Stimulated activated CD8-positive, alpha-beta memory T cell treated with anti-CD3 and anti-CD28 coated beads, Interleukin-7, amount 100 ng/mL, for 4 hours (primary cell): Measurements from ENCODE around the gene MYH14.
A peak's percentile ranks its signal among the peaks of the same experiment; 100 is the strongest.
"Not testable (repeated sequence)": the region's sequence is repeated elsewhere in the genome, so short reads cannot be mapped to it uniquely, and the experiment has no call there.

Experiments
- DNase-seq, 2 donors: peaks; one replicate each; pipeline ENCODE4 v3.0.0-alpha.2; 2020; ENCODE audit warnings: low read depth in 2 of 2

The MYH14 gene

DNA sequence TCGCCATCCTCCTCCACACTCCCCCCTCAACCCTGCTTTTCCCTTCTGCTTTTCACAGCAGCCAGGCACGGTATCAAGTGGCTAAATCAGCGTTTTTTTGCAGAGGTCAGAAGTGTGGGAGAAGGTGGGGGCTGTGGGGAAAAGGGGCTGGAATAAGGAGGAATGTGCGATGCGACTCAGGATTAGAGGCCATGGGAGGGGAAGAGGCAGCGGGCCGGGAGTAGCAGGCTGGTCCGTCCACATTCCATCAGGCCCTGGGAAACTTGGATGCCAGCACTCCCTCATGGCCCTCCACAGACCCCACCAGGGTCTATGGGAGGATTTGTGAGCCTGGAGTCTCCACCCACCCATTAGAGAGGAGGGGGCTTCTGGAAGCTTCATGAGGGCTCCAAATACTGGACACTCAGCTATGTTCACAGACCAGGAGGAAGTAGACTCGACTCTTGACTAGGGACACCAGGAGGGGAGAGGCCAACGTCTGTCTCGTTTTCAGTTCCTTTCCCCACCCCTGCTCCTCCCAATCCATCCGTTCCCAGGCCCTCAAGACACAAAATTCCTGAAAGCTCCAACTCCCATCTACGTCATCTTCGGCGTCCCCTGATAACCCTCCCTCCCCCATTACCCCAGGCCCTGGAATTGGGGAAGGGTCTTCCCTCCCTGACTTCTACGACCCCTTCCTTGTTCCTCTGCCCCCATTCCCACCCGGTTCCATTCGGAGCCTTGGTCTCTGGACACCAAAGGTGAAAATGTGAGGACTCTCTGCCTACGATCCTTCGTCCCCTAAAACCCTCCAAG lies 129.0 kb downstream of the MYH14 start:
- DNase-seq = no peak

DNA sequence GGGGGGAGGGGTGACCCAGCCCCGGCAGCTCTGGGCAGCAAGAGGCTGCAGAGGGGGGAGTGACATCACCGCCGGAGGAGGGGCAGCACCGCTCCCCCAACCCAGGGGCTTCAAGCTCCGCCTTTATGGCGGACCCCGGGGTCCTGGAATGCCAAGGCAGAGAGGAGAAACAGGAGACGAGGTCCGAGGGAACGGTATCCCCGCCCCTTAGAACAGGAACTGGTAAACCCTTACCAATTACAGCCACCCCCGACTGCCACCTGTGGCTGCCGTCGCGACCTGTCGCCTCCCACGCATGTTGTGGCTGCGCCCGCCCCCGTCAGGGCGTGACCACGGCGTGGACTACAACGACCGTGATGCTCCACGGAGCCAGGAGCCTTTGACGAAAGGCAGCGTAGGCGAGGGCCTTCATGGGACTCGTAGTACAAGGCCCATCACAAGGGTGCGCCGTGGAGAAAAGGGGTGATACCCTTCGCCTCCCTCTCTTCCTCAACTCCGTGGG lies 129.9 kb downstream of the MYH14 start:
- peak; percentile 83 to 95 for DNase-seq

DNA sequence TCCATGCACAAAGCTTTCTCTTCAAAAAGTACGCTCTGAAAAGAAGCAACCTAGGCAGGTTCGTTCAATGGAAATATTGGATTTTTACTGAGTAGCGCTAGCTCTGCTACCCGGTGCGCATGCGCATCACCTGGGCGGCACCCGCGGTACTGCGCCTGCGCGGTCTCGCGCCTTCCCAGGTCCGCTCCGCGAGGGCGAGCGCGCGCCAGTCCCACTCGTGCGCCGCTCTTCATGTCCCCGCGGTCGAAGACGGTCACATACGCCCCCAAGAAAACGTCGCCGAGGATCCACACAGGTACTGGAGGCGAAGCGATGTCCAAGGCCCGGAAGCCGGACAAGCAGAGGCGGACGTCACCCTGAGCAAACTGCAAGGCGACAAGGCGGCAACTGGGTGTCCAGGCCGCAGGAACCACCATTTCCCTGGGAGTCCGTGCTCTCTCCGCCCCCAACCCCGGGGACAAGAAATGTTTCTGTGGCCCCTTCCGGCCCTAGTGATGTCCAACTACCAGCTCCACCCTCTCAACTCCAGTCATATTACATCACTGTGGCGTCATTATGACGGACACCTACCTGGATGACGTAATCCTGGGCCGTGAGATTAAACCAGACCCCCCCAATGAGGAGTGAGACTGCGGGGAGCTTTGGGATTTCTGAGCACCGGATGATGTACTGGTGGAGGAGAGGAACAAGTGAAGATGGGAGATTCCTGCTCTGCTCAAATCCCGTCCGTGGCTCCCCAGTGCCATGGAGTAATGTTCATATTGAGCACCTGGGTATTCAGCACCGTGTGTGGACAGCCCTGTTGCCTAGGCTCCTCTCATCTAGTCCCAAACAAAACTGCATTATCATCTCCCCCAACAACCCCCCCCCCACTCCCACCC lies 130.6 kb downstream of the MYH14 start:
- DNase-seq = peak in 1 of 2 donors; percentile 76

DNA sequence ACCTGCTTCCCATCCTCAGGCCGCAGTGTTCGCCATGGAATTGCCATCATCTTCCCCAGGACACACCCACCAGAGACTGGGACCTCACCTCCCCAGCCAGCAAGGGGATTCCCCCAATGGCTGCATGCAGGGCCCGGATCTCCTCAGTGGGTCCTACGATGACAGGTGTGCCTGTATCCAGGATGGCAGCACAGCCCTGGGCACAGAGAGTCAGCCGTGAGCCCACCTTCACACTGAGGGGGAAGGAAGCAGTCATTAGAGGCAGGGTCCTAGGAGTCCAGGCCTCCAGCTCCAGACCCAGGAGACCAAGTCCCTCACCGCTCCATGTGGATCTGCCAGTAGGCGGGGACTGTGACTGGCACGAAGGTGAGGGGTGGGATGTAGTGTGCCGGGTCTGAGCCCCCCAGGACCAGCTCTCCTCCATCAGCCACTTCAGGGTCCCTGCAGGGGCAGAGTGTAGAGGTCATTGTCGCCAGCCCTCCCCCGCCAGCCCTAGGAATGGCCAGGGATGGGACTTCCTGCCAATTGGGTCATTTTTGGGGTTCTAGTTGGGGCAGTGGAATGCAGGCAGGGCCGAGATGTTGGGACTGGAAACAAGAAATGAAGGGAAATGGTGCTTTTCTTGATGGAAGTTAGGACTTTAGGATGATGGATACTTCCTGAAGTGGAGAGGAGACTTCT lies 131.5 kb downstream of the MYH14 start:
- no peak for DNase-seq

DNA sequence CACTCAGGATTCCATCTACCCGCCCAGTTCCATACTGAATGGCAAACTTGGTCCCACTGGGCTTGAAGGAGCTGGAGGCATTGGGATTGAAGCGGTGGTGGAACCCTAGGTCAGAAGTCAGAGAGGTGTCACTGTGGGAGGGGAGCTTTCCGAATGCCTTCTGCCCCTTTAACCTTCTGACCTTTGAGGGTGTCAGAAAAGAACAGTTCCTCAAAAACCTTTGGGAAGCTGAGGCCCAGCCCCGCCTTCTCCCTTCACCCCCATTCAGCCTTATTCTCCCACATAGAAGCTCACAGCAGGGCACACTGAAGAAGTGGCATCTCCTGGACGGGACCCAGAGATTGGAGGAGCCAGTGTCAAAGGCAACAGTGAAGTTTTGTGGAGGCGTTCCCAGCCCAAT lies 133.6 kb downstream of the MYH14 start:
- not testable (repeated sequence) for DNase-seq

DNA sequence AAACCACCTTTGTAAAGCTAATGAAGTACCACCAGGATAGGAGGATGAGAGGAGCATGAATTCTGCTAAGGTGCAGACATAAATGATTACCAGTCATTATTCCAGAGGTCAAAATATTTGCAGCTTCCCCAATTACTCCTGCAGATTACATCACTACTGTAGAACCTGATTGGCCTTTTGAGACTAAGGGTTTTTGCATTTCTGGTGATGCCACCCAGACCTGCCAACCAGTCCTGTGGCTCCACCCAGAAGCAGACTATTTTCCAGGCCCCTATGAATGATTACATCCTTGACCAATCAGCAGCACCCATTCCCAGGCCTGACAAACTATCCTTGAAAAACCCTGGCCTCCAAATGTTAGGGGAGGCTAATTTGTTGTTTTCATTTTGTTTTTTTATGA lies 136.9 kb downstream of the MYH14 start:
- no peak for DNase-seq

DNA sequence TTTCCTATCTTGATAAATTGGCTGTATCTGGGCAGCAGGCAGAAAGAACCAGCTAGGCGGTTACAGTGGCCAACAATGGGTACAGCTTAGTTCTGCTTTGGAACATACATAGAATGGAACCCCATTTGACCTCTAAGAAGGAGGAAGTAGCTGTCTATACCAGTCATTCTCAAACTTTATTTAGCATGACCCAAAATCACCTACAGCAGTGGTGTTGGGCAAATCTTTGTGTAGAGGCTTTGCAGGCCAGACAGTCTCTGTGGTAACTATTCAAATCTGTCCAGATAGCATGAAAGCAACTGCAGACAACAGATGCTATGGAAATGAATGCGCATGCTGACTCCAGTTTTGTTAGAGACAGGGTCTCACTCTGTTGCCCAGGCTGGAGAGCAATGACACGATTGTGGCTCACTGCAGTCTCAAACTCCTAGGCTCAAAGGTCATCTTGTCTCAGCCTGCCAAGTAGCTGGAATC lies 137.7 kb downstream of the MYH14 start:
- no peak for DNase-seq

DNA sequence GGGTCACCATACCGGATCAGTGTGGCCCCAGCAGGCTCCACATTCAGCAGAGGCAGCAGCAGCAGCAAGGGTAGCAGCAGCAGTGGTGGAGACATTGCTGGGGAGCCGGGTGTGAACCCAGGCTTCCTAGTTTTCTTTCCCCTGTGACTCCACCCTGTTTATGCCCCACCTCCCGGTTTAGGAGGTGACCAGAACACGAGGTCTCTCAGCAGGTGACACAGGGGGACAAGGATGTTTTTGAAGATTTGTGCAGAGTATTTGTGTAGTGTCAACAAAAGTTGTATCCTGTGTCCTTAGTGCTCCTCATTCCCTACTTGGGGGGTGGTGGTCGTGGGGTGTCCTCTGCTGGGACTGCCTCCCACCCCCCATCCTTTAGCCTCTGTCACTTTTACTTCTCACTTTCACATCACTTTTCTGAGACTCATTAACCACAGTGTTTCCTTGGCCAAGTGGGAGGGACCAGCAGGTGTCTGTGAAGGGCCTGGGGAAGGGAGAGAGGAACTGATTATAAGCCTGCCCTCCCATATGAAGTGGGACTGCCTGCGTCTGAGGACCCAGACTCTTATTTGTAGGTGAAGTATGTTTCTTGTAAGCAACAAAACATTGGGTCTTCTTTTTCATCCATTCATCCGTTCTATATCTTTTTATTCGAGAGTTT lies 141.4 kb downstream of the MYH14 start:
- no peak for DNase-seq

DNA sequence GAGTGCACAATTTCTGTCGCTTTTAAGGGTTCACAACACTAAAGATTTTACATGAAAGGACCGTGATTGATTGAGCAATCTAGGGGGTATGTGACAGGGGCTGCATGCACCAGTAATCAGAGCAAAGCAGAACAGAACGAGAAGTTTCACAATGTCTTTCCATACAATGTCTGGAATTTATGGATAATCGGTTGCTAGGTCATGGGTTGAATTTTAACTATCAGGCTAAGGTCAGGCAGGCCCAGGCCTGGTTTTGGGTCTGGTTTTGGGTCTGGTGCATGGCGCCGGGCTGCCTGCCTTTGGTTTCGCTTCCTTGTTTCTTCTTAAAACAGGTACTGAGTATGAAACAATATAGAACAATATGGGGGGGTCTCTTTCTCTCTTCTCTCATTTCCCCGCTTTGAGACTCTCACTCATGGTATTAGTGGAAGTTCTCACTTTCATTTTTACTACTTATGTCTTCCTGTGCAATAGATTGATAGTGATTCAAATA lies 143.7 kb downstream of the MYH14 start:
- DNase-seq = not testable (repeated sequence)

DNA sequence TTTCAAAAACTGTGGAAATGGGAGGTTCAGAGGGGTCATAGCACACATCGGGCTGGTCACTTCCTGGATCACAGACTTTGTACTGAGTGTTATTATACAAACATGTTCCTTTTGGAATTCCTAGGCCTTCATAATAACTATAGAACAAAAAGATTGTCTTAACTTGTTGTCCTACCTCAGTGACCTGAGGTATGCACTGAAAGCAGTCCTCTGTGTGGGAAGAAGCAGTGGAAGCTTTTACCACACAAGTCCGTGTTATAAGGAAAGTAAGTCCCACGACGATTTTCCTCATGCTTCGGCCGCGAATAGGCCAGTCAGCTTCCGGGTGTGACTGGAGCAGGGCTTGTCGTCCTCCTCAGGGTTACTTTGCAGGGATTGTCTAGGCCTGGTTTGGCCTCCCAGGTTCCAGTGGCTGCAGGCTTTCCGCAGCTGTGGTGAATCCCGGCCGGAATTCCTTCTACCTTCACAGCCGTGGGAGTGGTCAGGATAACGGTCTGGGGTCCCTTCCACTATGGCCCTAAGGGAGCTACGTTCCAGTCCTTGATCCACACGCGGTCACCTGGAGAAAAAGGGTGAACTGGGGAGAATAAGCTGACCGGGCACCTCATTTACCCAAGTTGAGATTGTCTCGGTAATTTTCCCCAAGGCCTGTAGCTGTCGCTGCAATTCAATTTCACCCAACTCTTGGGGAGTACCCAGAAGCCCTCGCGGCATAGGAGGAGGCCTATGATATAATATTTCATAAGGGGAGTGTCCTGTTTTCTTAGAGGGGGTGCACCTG lies 146.0 kb downstream of the MYH14 start:
- no peak for DNase-seq

DNA sequence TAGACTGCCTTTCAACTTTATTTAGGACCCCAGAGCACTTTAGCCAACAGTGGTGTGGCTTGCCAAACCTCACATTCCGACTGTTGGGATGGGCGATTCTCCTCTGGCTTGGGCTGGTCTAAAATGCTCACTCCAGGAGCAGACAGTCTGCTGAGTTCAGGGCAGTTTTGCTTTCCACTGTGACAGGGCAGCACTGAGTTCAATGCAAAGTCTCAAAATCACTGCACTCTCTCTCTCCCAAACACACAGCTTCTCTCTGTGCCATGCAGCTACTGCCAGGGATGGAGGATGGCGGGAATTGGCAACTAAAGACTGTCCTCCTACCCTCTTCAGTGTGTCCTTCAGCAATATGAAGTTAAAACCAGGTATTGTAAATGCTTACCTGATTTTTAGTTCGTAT lies 148.8 kb downstream of the MYH14 start:
- DNase-seq = no peak

DNA sequence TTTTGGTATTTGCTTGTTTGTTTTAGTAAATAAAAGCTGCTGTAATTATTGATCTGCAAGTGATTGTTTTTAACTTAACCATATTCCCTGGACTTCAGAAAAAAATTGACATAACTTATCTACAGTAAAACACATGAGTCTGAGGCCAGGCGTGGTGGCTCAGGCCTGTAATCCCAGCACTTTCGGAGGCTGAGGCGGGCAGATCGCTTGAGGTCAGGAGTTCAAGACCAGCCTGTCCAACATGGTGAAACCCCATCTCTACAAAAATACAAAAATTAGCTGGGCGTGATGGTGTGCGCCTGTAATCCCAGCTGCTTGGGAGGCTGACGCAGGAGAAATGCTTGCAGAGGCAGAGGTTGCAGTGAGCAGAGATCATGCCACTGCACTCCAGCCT lies 150.1 kb downstream of the MYH14 start:
- DNase-seq = not testable (repeated sequence)

DNA sequence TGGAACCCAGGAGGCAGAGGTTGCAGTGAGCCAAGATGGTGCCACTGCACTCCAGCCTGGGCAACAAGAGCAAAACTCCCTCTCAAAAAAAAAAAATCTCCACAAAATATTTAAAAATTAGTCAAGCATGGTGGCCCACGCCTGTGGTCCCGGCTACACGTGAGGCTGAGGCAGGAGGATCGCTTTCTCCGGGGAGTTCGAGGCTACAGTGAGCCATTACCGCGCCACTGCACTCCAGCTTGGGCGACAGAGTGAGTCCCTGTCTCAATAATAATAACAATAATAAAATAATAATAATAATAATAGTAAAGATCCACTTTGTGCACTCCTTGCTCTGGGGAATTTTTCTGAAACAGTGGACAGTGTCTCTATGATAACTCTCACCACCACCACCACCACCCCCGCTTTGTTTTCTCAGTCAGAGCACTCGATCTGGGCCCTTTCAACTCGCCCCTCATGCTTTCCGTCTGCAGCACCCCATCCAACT lies 153.3 kb downstream of the MYH14 start:
- DNase-seq = no peak

DNA sequence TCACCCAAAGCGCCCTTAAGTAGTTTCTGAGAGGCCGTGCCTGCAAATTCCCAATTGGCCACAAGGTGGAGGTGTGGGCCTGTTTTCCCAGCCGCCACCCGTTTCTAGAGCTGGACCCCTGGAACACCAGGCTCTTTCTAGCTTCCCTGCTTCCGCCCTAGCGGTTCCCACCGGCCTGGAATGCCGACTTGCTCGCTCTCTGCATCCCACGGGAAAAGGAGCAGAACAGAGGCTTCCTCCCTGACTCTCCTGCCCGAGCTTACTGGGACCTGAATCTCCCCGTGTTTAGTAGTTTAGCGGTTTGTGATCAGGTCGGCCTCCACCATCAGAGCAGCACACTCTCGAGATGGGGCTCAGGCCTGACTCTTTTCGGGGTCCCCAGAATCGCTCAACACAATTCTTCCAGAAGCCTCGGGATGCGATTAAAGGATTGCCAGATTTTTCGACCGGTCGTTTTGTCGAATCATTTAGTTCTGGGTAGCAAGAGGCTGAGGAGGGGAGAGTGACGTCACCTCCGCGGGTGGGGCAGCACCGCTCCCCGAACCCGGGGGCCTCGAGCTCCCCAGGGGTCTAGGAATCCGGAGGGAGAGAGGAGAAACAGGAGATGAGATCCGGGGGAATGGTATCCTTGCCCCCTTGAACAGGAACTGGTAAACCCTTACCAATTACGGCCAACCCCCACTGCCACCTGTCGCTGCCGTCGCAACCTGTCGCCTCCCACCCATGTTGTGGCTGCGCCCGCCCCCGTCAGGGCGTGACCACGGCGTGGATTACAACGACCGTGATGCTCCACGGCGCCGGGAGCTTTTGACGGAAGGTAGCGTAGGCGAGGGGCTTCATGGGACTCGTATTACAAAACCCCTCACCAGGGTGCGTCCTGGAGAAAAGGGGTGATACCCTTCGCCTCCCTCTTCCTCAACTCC lies 154.0 kb downstream of the MYH14 start:
- DNase-seq = peak; percentile 85 to 89

DNA sequence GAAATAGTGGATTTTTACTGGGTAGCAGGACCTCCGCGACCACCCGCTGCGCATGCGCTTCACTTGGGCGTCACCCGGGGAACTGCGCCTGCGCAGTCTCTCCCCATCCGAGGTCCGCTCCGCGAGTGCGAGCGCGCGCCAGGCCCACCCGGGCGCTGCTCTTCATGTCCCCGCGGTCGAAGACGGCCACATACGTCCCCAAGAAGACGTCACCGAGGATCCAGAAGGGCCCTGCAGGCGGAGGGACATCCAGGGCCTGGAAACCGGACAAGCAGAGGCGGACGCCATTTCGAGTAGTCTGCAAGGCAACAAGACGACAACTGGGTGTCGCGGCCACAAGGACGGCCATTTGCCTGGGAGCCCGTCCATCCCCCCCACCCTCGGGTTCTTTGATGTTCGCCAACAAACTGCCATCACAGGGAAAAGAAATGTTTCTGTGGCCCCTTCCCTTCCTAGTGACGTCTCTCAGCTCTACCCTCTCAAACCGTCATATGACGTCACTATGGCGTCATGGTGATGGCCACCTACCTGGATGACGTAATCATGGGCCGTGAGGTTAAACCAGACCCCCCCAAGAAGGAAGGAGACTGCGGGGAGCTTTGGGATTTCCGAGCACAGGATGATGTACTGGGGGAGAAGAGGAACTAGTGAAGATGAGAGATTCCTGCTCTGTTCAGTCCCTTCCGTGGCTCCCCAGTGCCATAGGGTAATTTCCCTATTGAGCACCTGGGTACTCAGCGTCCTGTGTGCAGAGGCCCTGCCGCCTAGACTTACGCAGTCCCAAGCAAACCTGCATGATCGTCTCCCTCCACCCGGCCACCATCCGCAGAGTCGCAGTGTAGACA lies 155.3 kb downstream of the MYH14 start:
- peak; percentile 65 to 74 for DNase-seq

DNA sequence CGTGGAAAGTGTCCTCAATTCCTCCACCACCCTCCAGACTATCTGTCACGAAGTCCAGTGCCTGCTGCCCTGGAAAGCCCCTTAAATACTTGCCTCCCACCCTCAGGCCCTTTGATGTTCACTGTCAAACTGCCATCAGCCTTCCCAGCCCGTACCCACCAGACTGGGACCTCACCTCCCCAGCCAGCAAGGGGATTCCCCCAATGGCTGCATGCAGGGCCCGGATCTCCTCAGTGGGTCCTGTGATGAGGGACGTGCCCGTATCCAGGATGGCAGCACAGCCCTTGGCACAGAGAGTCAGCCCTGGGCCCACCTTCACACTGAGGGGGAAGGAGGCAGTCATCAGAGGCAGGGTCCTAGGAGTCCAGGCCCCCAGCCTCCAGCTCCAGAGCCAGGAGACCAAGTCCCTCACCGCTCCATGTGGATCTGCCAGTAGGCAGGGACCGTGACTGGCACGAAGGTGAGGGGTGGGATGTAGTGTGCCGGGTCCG lies 156.0 kb downstream of the MYH14 start:
- no peak for DNase-seq
